Measurements from ENCODE around the gene CAMSAP1. TPM values are rescaled to one million over a fixed set of nuclear protein-coding genes. Genes with fewer than 3 reads are reported as not detected.

CAMSAP1 gene
- total RNA-seq, 1 donor from 2014 or later: 62.4 TPM

- no peaks in the 10 kb centered on the region for H3K4me1 Mint-ChIP-seq
- no peak overlapping the region for H3K27ac Mint-ChIP-seq
- peaks cover 2% of the 10 kb centered on the region for H3K27me3 Mint-ChIP-seq (ENCODE audit: low read depth)
- TF ChIP-seq CTCF (IDR thresholded peaks at IDR 0.05; ENCODE audit: unreplicated experiment): no peak
- H3K9me3 Mint-ChIP-seq: no peaks in the 10 kb centered on the region
- no peak overlapping the region for H3K4me3 Mint-ChIP-seq
- H3K36me3 Mint-ChIP-seq: no peaks in the 10 kb centered on the region
- DNase-seq (ENCODE audit: low spot score in 2 of 2, unreplicated experiment in 2 of 2): no peak
These were observed 119.4 kb downstream of the CAMSAP1 start for GRCh38 chr9:135787776-135788575.

- Mint-ChIP-seq H3K36me3 (no peaks in the 10 kb centered on the region), H3K27ac (no peak overlapping the region), H3K4me1 (no peaks in the 10 kb centered on the region), H3K9me3 (no peaks in the 10 kb centered on the region), H3K4me3 (no peak overlapping the region), H3K27me3 (ENCODE audit: low read depth) (peaks cover 7% of the 10 kb centered on the region)
- TF ChIP-seq CTCF (IDR thresholded peaks at IDR 0.05; ENCODE audit: unreplicated experiment): no peak
- DNase-seq (ENCODE audit: low spot score in 2 of 2, unreplicated experiment in 2 of 2): no peak
These were observed 120.0 kb downstream of the CAMSAP1 start for GRCh38 chr9:135787317-135787716.

GRCh38 chr9:135786146-135786690, 121.1 kb downstream of the CAMSAP1 start:
- no peak overlapping the region for H3K27ac Mint-ChIP-seq
- no peaks in the 10 kb centered on the region for H3K4me1 Mint-ChIP-seq
- H3K36me3 Mint-ChIP-seq: no peaks in the 10 kb centered on the region

GRCh38 chr9:135785013-135785575, 122.3 kb downstream of the CAMSAP1 start:
- Mint-ChIP-seq H3K27me3 (ENCODE audit: low read depth) (peaks cover 15% of the 10 kb centered on the region), H3K9me3 (no peaks in the 10 kb centered on the region), H3K27ac (no peak overlapping the region), H3K4me3 (no peak overlapping the region), H3K4me1 (no peaks in the 10 kb centered on the region), H3K36me3 (no peaks in the 10 kb centered on the region)
- no peak for TF ChIP-seq CTCF (IDR thresholded peaks at IDR 0.05; ENCODE audit: unreplicated experiment)
- no peak for DNase-seq (ENCODE audit: low spot score in 2 of 2, unreplicated experiment in 2 of 2)

More at GRCh38 chr9:135786146-135786690, 121.1 kb downstream of the CAMSAP1 start:
- TF ChIP-seq CTCF (IDR thresholded peaks at IDR 0.05; ENCODE audit: unreplicated experiment): no peak
- peaks cover 11% of the 10 kb centered on the region for H3K27me3 Mint-ChIP-seq (ENCODE audit: low read depth)
- DNase-seq (ENCODE audit: low spot score in 2 of 2, unreplicated experiment in 2 of 2): no peak
- no peaks in the 10 kb centered on the region for H3K9me3 Mint-ChIP-seq
- no peak overlapping the region for H3K4me3 Mint-ChIP-seq

- no peaks in the 10 kb centered on the region for H3K4me1 Mint-ChIP-seq
- H3K27me3 Mint-ChIP-seq (ENCODE audit: low read depth): peaks cover 17% of the 10 kb centered on the region
- H3K36me3 Mint-ChIP-seq: no peaks in the 10 kb centered on the region
- no peak for TF ChIP-seq CTCF (IDR thresholded peaks at IDR 0.05; ENCODE audit: unreplicated experiment)
- no peak overlapping the region for H3K4me3 Mint-ChIP-seq
- no peaks in the 10 kb centered on the region for H3K9me3 Mint-ChIP-seq
- DNase-seq (ENCODE audit: low spot score in 2 of 2, unreplicated experiment in 2 of 2): no peak
- H3K27ac Mint-ChIP-seq: no peak overlapping the region
These were observed 123.7 kb downstream of the CAMSAP1 start for GRCh38 chr9:135783540-135784245.
